Choroid plexus epithelial cell (primary cell): ENCODE results near the gene PBOV1.

Source experiments
- DNase-seq: peaks from one replicate; pipeline ENCODE4 v3.0.0-alpha.2; 2010; ENCODE audit warnings: low read depth
- H3K4me3 ChIP-seq: 2 replicates; pipeline ENCODE4 v1.5.1; 2011; ENCODE audit warnings: low read depth, mild to moderate bottlenecking, control low read depth, low read length, moderate library complexity
- CTCF ChIP-seq: conservative IDR thresholded peaks from 2 replicates; pipeline ENCODE4 v1.5.1; 2011; ENCODE audit warnings: low read depth, mild to moderate bottlenecking, control low read depth, inconsistent platforms, low read length, moderate library complexity

Gene PBOV1

GRCh38 chr6:138206862-138207261 is 11.4 kb downstream of the PBOV1 start:
- no peak overlapping the region for H3K4me3 ChIP-seq
- no peak for DNase-seq
- no peak for TF ChIP-seq CTCF

- H3K4me3 ChIP-seq, result no peak overlapping the region
- DNase-seq, result no peak
- no peak for TF ChIP-seq CTCF
Observed at GRCh38 chr6:138205437-138206094, 12.7 kb downstream of the PBOV1 start.

GRCh38 chr6:138204792-138205384 is 13.4 kb downstream of the PBOV1 start:
- no peak for DNase-seq
- no peak overlapping the region for H3K4me3 ChIP-seq
- TF ChIP-seq CTCF, result no peak

GRCh38 chr6:138204303-138204702 is 14.0 kb downstream of the PBOV1 start:
- H3K4me3 ChIP-seq, result no peak overlapping the region
- TF ChIP-seq CTCF, result no peak

GRCh38 chr6:138203315-138203714 is 15.0 kb downstream of the PBOV1 start:
- no peak for TF ChIP-seq CTCF
- no peak for DNase-seq
- no peak overlapping the region for H3K4me3 ChIP-seq

More at GRCh38 chr6:138204303-138204702, 14.0 kb downstream of the PBOV1 start:
- DNase-seq, result no peak

GRCh38 chr6:138201836-138202235 is 16.5 kb downstream of the PBOV1 start:
- no peak overlapping the region for H3K4me3 ChIP-seq
- no peak for DNase-seq
- no peak for TF ChIP-seq CTCF

- no peak overlapping the region for H3K4me3 ChIP-seq
- DNase-seq, result no peak
- no peak for TF ChIP-seq CTCF
Observed at GRCh38 chr6:138198430-138199091, 19.7 kb downstream of the PBOV1 start.
